ENCODE measurements around the gene SLC37A3. TPM values are rescaled to one million over a fixed set of nuclear protein-coding genes. Genes with fewer than 3 reads are reported as not detected.

Gene SLC37A3
- total and polyA plus RNA-seq, 2 of the 13 experiments (the other 11 are each of a cell fraction or from before 2014, with no cell fraction given), result 21.3 to 27.9 TPM

- no peak for TF ChIP-seq TCF7 (IDR thresholded peaks at IDR 0.05; ENCODE audit: low read depth)
- TF ChIP-seq ZNF264 (CRISPR knock-in tag; IDR thresholded peaks at IDR 0.05), result no peak
- no peak for TF ChIP-seq CCDC6 (CRISPR knock-in tag; IDR thresholded peaks at IDR 0.05)
- no peak for TF ChIP-seq MAZ (IDR thresholded peaks at IDR 0.05; ENCODE audit: borderline replicate concordance, low read depth, low read length)
- TF ChIP-seq MAZ (CRISPR knock-in tag; IDR thresholded peaks at IDR 0.05; ENCODE audit: low read depth), result no peak
- no peak for TF ChIP-seq HNRNPLL (IDR thresholded peaks at IDR 0.05; ENCODE audit: low read depth, low read length, poor library complexity, severe bottlenecking)
- TF ChIP-seq ATRX (CRISPR knock-in tag; IDR thresholded peaks at IDR 0.05; ENCODE audit: borderline replicate concordance), result no peak
- TF ChIP-seq ZNF841 (CRISPR knock-in tag; IDR thresholded peaks at IDR 0.05; ENCODE audit: borderline replicate concordance), result no peak
- no peak for TF ChIP-seq CREM (IDR thresholded peaks at IDR 0.05)
- TF ChIP-seq CREM (CRISPR knock-in tag; IDR thresholded peaks at IDR 0.05), result no peak
Measured at GRCh38 chr7:140348161-140348849, 50.0 kb downstream of the SLC37A3 start (continued).

DNA sequence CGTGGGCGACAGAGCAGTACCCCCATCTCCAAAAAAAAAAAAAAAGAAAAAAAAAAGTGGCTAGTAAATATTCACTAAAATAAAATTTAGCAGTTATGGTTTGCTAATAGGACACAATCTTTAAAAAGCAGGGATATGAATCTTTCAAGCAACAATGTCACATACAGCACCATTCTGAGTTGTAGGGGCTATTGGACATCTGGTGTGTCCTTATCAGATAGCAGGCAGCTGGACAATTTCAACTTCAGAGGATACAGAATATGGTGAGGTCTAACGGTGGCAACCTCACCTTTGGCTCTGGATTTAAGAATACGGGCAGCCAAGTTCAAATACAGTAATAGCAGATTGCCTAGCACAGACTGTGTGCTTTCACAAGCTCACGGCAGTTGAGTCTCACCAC lies 51.1 kb downstream of the SLC37A3 start:
- H4K20me1 ChIP-seq (ENCODE audit: insufficient read depth, low read length), result no peaks in the 10 kb centered on the region
- no peaks in the 10 kb centered on the region for H3K4me1 ChIP-seq (ENCODE audit: insufficient read depth, low read length)
- ChIA-PET POLR2A (no interaction called here), CTCF (ENCODE audit: low intra/inter-chr PET ratio, low total read pairs) (no interaction called here)
- no peak overlapping the region for H2AFZ ChIP-seq (ENCODE audit: low read length)
- in situ Hi-C loops (cut with HindIII; ENCODE audit: extremely low pct_ligation_motif_present, low pct_unique_long_range_greater_than_20kb), result loop anchor here (25.0 kb wide), 1 partner anchor 260 kb away; no protein-coding TSS in a partner anchor
- TSS peak; percentile 31 for BruUV-seq (replicated peaks)
- peaks cover 5 to 52% of the 10 kb centered on the region in 2 experiments; a peak in 4 of 5 replicates for H3K36me3 ChIP-seq (replicated peaks in 1 of 2; ENCODE audit: control insufficient read depth in 1 of 2, insufficient read depth in 2 of 2, low read length in 2 of 2)
- no peak for FAIRE-seq
- H3K79me2 ChIP-seq (ENCODE audit: insufficient read depth, low read length), result no peaks in the 10 kb centered on the region
- no peak overlapping the region for H3K4me3 ChIP-seq (replicated peaks in 1 of 3; ENCODE audit: insufficient read depth in 1 of 3, low read depth in 2 of 3, low read length in 3 of 3)
- H3K9ac ChIP-seq (ENCODE audit: insufficient read depth, low read depth, low read length), result no peak overlapping the region
- intact Hi-C loops (cut with micrococcal nuclease; ENCODE audit: unreplicated experiment), result no loop called here
- no peak overlapping the region for H3K27ac ChIP-seq (ENCODE audit: extremely low read length, insufficient read depth, low read length)
- H3K4me2 ChIP-seq (ENCODE audit: low read depth, low read length), result no peak overlapping the region
- WGBS (ENCODE audit: low lambda C conversion rate), result 96% methylated on average over 5 of the region's 5 CpGs
- no peaks in the 10 kb centered on the region for H3K9me3 ChIP-seq (ENCODE audit: low read length)
- ATAC-seq, result no peak
- no peak for DNase-seq (ENCODE audit: low spot score)
- H3K27me3 ChIP-seq (ENCODE audit: control insufficient read depth in 1 of 2, insufficient read depth in 2 of 2, low read length in 2 of 2), result no peaks in the 10 kb centered on the region
- TF ChIP-seq FOXK2 (IDR thresholded peaks at IDR 0.05), result no peak
- no peak for TF ChIP-seq BORCS8-MEF2B (CRISPR knock-in tag; IDR thresholded peaks at IDR 0.05)
- TF ChIP-seq NFYC (CRISPR knock-in tag; IDR thresholded peaks at IDR 0.05), result no peak
- TF ChIP-seq CENPT (CRISPR knock-in tag; IDR thresholded peaks at IDR 0.05; ENCODE audit: low read depth), result no peak
- TF ChIP-seq IRF9 (CRISPR knock-in tag; IDR thresholded peaks at IDR 0.05; ENCODE audit: borderline replicate concordance), result no peak
- no peak for TF ChIP-seq SP2 (CRISPR knock-in tag; IDR thresholded peaks at IDR 0.05)
- TF ChIP-seq HNF4A (CRISPR knock-in tag; IDR thresholded peaks at IDR 0.05), result no peak
- TF ChIP-seq TBP (CRISPR knock-in tag; IDR thresholded peaks at IDR 0.05), result no peak
- TF ChIP-seq RFX3 (CRISPR knock-in tag; IDR thresholded peaks at IDR 0.05), result no peak
- no peak for TF ChIP-seq NFKB2 (CRISPR knock-in tag; IDR thresholded peaks at IDR 0.05; ENCODE audit: borderline replicate concordance)
- TF ChIP-seq MEF2D (CRISPR knock-in tag; IDR thresholded peaks at IDR 0.05), result no peak
- TF ChIP-seq ETV5 (CRISPR knock-in tag; IDR thresholded peaks at IDR 0.05; ENCODE audit: borderline replicate concordance), result no peak
- no peak for TF ChIP-seq ZNF547 (CRISPR knock-in tag; IDR thresholded peaks at IDR 0.05)
- TF ChIP-seq TBL1XR1 (IDR thresholded peaks at IDR 0.05; ENCODE audit: borderline replicate concordance, low read length, partially characterized antibody), result no peak
- no peak for TF ChIP-seq KAT2B (IDR thresholded peaks at IDR 0.05; ENCODE audit: borderline replicate concordance, low read depth, low read length)
- TF ChIP-seq KLF15 (CRISPR knock-in tag; IDR thresholded peaks at IDR 0.05; ENCODE audit: borderline replicate concordance), result no peak
- no peak for TF ChIP-seq NFATC3 (CRISPR knock-in tag; IDR thresholded peaks at IDR 0.05)

All from HepG2 (cell line).